HEK293 (cell line): ENCODE measurements around the gene PGM2.

ENCODE experiments used
- CTCF ChIA-PET: fragments of 350-600 bp; formaldehyde crosslinking; extraction: SDS; loops from one replicate; lab custom pipeline; 2021; ENCODE audit warnings: antibody characterized with exemption; lab: Yijun Ruan, JAX
- POLR2A ChIA-PET: fragments of 300-600 bp; formaldehyde crosslinking; extraction: SDS; loops from one replicate; lab custom pipeline; 2020; ENCODE audit warnings: antibody characterized with exemption, inconsistent platforms; lab: Yijun Ruan, JAX
- H3K27ac ChIP-seq: fragments of 200-500 bp; sonication (Bioruptor generic); 2 replicates; pipeline ENCODE4 v1.5.1; 2014; ENCODE audit warnings: low read depth, low read length, control low read depth, inconsistent platforms; ENCODE audit errors: extremely low read depth
- H3K36me3 ChIP-seq, 2 experiments: fragments of 200-500 bp in 1 of 2; sonication (Bioruptor generic) in 1 of 2; 1 replicate in 1 of 2; 2 replicates in 1 of 2; pipeline ENCODE4 v1.5.1; 2014 to 2017; ENCODE audit warnings: inconsistent platforms in 2 of 2, low read length in 2 of 2; ENCODE audit not compliant: control insufficient read depth in 2 of 2, insufficient read depth in 1 of 2
- H3K4me1 ChIP-seq: fragments of 200-500 bp; sonication (Bioruptor generic); 2 replicates; pipeline ENCODE4 v1.5.1; 2014; ENCODE audit warnings: mild to moderate bottlenecking, low read length, inconsistent platforms; ENCODE audit not compliant: control insufficient read depth, insufficient read depth
- H3K4me3 ChIP-seq: 2 replicates; pipeline ENCODE4 v1.5.1; 2011; ENCODE audit warnings: low read depth, mild to moderate bottlenecking, control low read depth, low read length, moderate library complexity
- H3K9me3 ChIP-seq: fragments of 200-500 bp; sonication (Bioruptor generic); 2 replicates; pipeline ENCODE4 v1.5.1; 2014; ENCODE audit warnings: low read depth, low read length, inconsistent platforms; ENCODE audit not compliant: control insufficient read depth, insufficient read depth
- HOXD13 ChIP-seq: sonication (generic); formaldehyde crosslinking; IDR thresholded peaks from 2 replicates; pipeline ENCODE4 v1.8.0; 2022; ENCODE audit warnings: missing genetic modification reagents, borderline replicate concordance
- MYNN ChIP-seq: fragments of 450-650 bp; formaldehyde crosslinking; IDR thresholded peaks from 2 replicates; pipeline ENCODE4 v1.5.1; 2016; ENCODE audit warnings: missing biosample characterization, missing genetic modification characterization, borderline replicate concordance
- OVOL3 ChIP-seq: fragments of 450-650 bp; formaldehyde crosslinking; IDR thresholded peaks from 2 replicates; pipeline ENCODE4 v1.5.1; 2016; ENCODE audit warnings: missing biosample characterization, missing genetic modification characterization
- PRDM2 ChIP-seq: fragments of 450-650 bp; formaldehyde crosslinking; IDR thresholded peaks from 2 replicates; pipeline ENCODE4 v1.5.1; 2016; ENCODE audit warnings: missing biosample characterization, missing genetic modification characterization, borderline replicate concordance
- YY1 ChIP-seq: fragments of 450-650 bp; formaldehyde crosslinking; IDR thresholded peaks from 2 replicates; pipeline ENCODE4 v1.5.1; 2018; ENCODE audit warnings: missing biosample characterization, missing genetic modification characterization
- ZBTB7A ChIP-seq: fragments of 450-650 bp; formaldehyde crosslinking; IDR thresholded peaks from 2 replicates; pipeline ENCODE4 v1.5.1; 2016; ENCODE audit warnings: low read depth, missing biosample characterization, missing genetic modification characterization
- ZNF133 ChIP-seq: fragments of 450-650 bp; formaldehyde crosslinking; IDR thresholded peaks from 2 replicates; pipeline ENCODE4 v1.5.1; 2016; ENCODE audit warnings: missing biosample characterization, missing genetic modification characterization
- ZNF155 ChIP-seq: fragments of 450-650 bp; formaldehyde crosslinking; IDR thresholded peaks from 2 replicates; pipeline ENCODE4 v1.5.1; 2016; ENCODE audit warnings: missing biosample characterization, missing genetic modification characterization
- ZNF202 ChIP-seq: fragments of 450-650 bp; formaldehyde crosslinking; IDR thresholded peaks from 2 replicates; pipeline ENCODE4 v1.5.1; 2016; ENCODE audit warnings: missing biosample characterization, missing genetic modification characterization, borderline replicate concordance
- ZNF211 ChIP-seq: fragments of 450-650 bp; formaldehyde crosslinking; IDR thresholded peaks from 2 replicates; pipeline ENCODE4 v1.5.1; 2016; ENCODE audit warnings: low read depth, missing biosample characterization, missing genetic modification characterization
- ZNF280C ChIP-seq: fragments of 450-650 bp; formaldehyde crosslinking; IDR thresholded peaks from 2 replicates; pipeline ENCODE4 v1.5.1; 2016; ENCODE audit warnings: missing biosample characterization, missing genetic modification characterization
- ZNF350 ChIP-seq: fragments of 450-650 bp; formaldehyde crosslinking; IDR thresholded peaks from 2 replicates; pipeline ENCODE4 v1.5.0; 2017; ENCODE audit warnings: missing biosample characterization, mild to moderate bottlenecking, missing genetic modification characterization
- ZNF398 ChIP-seq: fragments of 450-650 bp; formaldehyde crosslinking; IDR thresholded peaks from 2 replicates; pipeline ENCODE4 v1.5.1; 2017; ENCODE audit warnings: missing biosample characterization, missing genetic modification characterization
- ZNF449 ChIP-seq: fragments of 450-650 bp; formaldehyde crosslinking; IDR thresholded peaks from 2 replicates; pipeline ENCODE4 v1.5.1; 2017; ENCODE audit warnings: missing biosample characterization, mild to moderate bottlenecking, missing genetic modification characterization, moderate library complexity
- ZNF639 ChIP-seq: fragments of 450-650 bp; formaldehyde crosslinking; IDR thresholded peaks from 2 replicates; pipeline ENCODE4 v1.5.1; 2016; ENCODE audit warnings: missing biosample characterization, missing genetic modification characterization
- ZNF658 ChIP-seq: fragments of 450-650 bp; formaldehyde crosslinking; IDR thresholded peaks from 2 replicates; pipeline ENCODE4; 2016; ENCODE audit warnings: missing biosample characterization, missing genetic modification characterization
- ZNF701 ChIP-seq: fragments of 450-650 bp; formaldehyde crosslinking; IDR thresholded peaks from 2 replicates; pipeline ENCODE4 v1.5.1; 2016; ENCODE audit warnings: missing biosample characterization, missing genetic modification characterization
- ZNF768 ChIP-seq: fragments of 450-650 bp; formaldehyde crosslinking; IDR thresholded peaks from 2 replicates; pipeline ENCODE4 v1.5.1; 2018; ENCODE audit warnings: missing biosample characterization, mild to moderate bottlenecking, missing genetic modification characterization
- ZNF777 ChIP-seq: fragments of 450-650 bp; formaldehyde crosslinking; IDR thresholded peaks from 2 replicates; pipeline ENCODE4 v1.5.1; 2017; ENCODE audit warnings: missing biosample characterization, missing genetic modification characterization, borderline replicate concordance
- ZNF837 ChIP-seq: fragments of 450-650 bp; formaldehyde crosslinking; IDR thresholded peaks from 2 replicates; pipeline ENCODE4 v1.5.1; 2016; ENCODE audit warnings: missing biosample characterization, missing genetic modification characterization
- ZSCAN16 ChIP-seq: fragments of 450-650 bp; formaldehyde crosslinking; IDR thresholded peaks from 2 replicates; pipeline ENCODE4 v1.5.1; 2016; ENCODE audit warnings: missing biosample characterization, missing genetic modification characterization
- ZSCAN23 ChIP-seq: fragments of 450-650 bp; formaldehyde crosslinking; IDR thresholded peaks from 2 replicates; pipeline ENCODE4 v1.5.1; 2016; ENCODE audit warnings: missing biosample characterization, missing genetic modification characterization

Gene PGM2

GRCh38 chr4:37862961-37863360, 36.5 kb downstream of the PGM2 start (continued):
- TF ChIP-seq PRDM2 (no peak), ZNF155 (tag by site-specific recombination) (no peak), OVOL3 (no peak), ZNF777 (tag by site-specific recombination) (no peak), ZSCAN16 (tag by site-specific recombination) (no peak), ZSCAN23 (tag by site-specific recombination) (no peak), ZNF768 (tag by site-specific recombination) (no peak), ZNF837 (tag by site-specific recombination) (no peak)

GRCh38 chr4:37864786-37865185, 38.3 kb downstream of the PGM2 start:
- Histone ChIP-seq H3K4me3 (no peak overlapping the region), H3K27ac (no peak overlapping the region), H3K4me1 (no peaks in the 10 kb centered on the region), H3K9me3 (no peaks in the 10 kb centered on the region), H3K36me3 (peaks cover 0 to 51% of the 10 kb centered on the region in 2 experiments; a peak in 1 of 3 replicates)
- CTCF ChIA-PET: no interaction called here
- POLR2A ChIA-PET: no interaction called here
- TF ChIP-seq ZNF449 (tag by site-specific recombination) (no peak), YY1 (tag by site-specific recombination) (no peak), HOXD13 (CRISPR knock-in tag) (no peak), ZNF202 (tag by site-specific recombination) (no peak), ZNF701 (tag by site-specific recombination) (no peak), ZNF211 (no peak), ZNF398 (tag by site-specific recombination) (no peak), ZNF658 (tag by site-specific recombination) (no peak), ZNF350 (tag by site-specific recombination) (no peak), ZNF133 (tag by site-specific recombination) (no peak), ZNF639 (tag by site-specific recombination) (no peak), ZBTB7A (tag by site-specific recombination) (no peak), MYNN (tag by site-specific recombination) (no peak), ZNF280C (tag by site-specific recombination) (no peak)
